NT2/D1 (cell line): ENCODE data around the gene CCDC39.
"Not testable (repeated sequence)": the region's sequence is repeated elsewhere in the genome, so short reads cannot be mapped to it uniquely, and the experiment has no call there.

Experiments
- DNase-seq: peaks from one replicate; pipeline ENCODE4 v3.0.0-alpha.2; 2011; ENCODE audit warnings: low read depth, low spot score
- H3K27me3 ChIP-seq: 2 replicates; pipeline ENCODE4 v1.6.0; 2011; ENCODE audit warnings: mild to moderate bottlenecking; ENCODE audit not compliant: insufficient read length, insufficient read depth
- H3K36me3 ChIP-seq: 2 replicates; pipeline ENCODE4 v1.6.1; 2011; ENCODE audit warnings: mild to moderate bottlenecking, low read length, mixed read lengths; ENCODE audit not compliant: insufficient read depth, insufficient read length
- H3K4me1 ChIP-seq: 2 replicates; pipeline ENCODE4 v1.5.1; 2011; ENCODE audit not compliant: insufficient read depth, insufficient read length
- H3K4me3 ChIP-seq: 2 replicates; pipeline ENCODE4 v1.5.1; 2011; ENCODE audit warnings: low read depth; ENCODE audit not compliant: insufficient read length
- H3K9ac ChIP-seq: 2 replicates; pipeline ENCODE4 v1.6.0; 2011; ENCODE audit warnings: low read depth; ENCODE audit not compliant: insufficient read length
- H3K9me3 ChIP-seq: 2 replicates; pipeline ENCODE4 v1.5.1; 2011; ENCODE audit warnings: mild to moderate bottlenecking, low read length; ENCODE audit not compliant: insufficient read depth
- SUZ12 ChIP-seq: IDR thresholded peaks from 2 replicates; pipeline ENCODE4 v1.6.1; 2011; ENCODE audit not compliant: insufficient read length, insufficient read depth; ENCODE audit errors: extremely low read depth
- YY1 ChIP-seq: IDR thresholded peaks from 2 replicates; pipeline ENCODE4 v1.6.1; 2011; ENCODE audit not compliant: insufficient read length, insufficient read depth
- ZNF274 ChIP-seq: IDR thresholded peaks from 2 replicates; pipeline ENCODE4 v1.6.1; 2011; ENCODE audit warnings: mild to moderate bottlenecking, low read depth, low read length

Gene CCDC39

DNA sequence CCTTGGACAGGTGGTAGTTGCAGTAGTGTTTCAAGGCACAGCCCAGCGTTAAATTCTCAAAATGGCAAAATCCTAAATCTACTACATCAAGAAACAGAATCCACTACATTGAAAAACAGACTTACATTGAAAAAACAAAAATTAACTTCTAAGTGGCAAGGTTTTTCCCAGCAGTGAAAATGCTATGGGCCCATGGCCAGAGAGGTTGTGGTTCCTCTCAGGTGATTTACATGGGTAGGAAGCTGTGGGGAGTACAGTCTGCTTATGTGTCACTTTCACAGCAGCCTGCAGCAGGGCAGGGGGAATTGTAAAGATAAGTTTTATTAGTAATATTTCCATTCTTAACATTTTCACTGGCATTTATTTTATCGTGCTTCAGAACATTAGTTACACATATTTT is 52.4 kb downstream of the CCDC39 start:
- Histone ChIP-seq H3K9me3 (peaks cover 10% of the 10 kb centered on the region; the same call in 1 of the 2 replicates), H3K4me3 (no peak overlapping the region), H3K36me3 (peaks cover 11% of the 10 kb centered on the region), H3K4me1 (no peaks in the 10 kb centered on the region), H3K27me3 (no peaks in the 10 kb centered on the region), H3K9ac (no peak overlapping the region)
- DNase-seq = no peak
- TF ChIP-seq ZNF274 (no peak), YY1 (no peak), SUZ12 (no peak)

DNA sequence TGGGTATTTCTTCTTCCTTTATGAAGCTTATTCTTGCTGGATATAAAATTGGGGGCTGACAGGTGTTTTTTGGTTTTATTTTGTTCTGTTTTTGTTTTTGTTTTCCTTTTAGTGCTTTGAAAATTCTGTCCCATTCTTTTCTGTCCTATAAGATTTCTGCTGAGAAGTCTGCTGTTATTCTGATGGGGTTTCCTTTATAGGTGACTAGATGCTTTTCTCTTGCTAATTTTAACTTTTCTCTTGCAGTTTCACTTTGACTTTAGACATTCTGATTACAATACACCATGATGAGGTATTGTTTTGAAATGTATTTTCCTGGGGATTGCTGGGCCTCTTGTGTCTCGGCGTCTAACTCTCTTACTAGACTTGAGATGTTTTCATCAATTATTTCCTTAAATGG is 54.6 kb downstream of the CCDC39 start:
- TF ChIP-seq YY1 = no peak
- DNase-seq = no peak
- no peaks in the 10 kb centered on the region for H3K4me1 ChIP-seq
- H3K4me3 ChIP-seq = no peak overlapping the region
- peaks cover 10% of the 10 kb centered on the region; the same call in 1 of the 2 replicates for H3K9me3 ChIP-seq
- no peak overlapping the region for H3K9ac ChIP-seq
- H3K27me3 ChIP-seq = no peaks in the 10 kb centered on the region
- H3K36me3 ChIP-seq = peaks cover 11% of the 10 kb centered on the region

DNA sequence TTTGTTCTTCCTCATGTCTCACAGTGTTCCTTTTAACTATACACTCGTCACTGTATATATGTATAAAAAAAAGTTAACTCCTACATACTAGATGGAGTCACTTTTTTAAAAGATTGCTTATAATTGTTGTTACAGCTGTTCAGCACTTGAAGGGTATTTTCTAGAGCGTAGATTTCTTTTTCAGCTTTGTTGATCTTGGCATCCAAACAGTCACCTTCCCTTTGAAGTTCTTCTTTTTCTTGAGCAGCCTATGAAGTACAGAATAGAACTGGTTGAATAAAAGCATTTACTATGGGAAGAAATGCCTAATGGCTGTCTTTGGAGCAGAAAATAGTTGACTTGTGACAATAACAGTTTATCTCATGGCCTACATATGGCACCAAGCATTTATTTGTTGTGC is 59.6 kb downstream of the CCDC39 start:
- no peak for TF ChIP-seq YY1
- TF ChIP-seq ZNF274 = no peak
- TF ChIP-seq SUZ12 = no peak
- H3K9me3 ChIP-seq = peaks cover 9% of the 10 kb centered on the region; the same call in 1 of the 2 replicates
- DNase-seq = no peak
- no peak overlapping the region for H3K4me3 ChIP-seq
- peaks cover 9% of the 10 kb centered on the region for H3K36me3 ChIP-seq
- H3K27me3 ChIP-seq = no peaks in the 10 kb centered on the region
- no peaks in the 10 kb centered on the region for H3K4me1 ChIP-seq
- no peak overlapping the region for H3K9ac ChIP-seq

GRCh38 chr3:180618563-180618962 is 60.7 kb downstream of the CCDC39 start:
- not testable (repeated sequence) for H3K4me1 ChIP-seq, H3K27me3 ChIP-seq, DNase-seq, H3K4me3 ChIP-seq, H3K9ac ChIP-seq, H3K9me3 ChIP-seq
- H3K36me3 ChIP-seq = peaks cover 18% of the 10 kb centered on the region

- no peak for DNase-seq
- TF ChIP-seq YY1 = no peak
- TF ChIP-seq SUZ12 = no peak
- no peak for TF ChIP-seq ZNF274
- no peaks in the 10 kb centered on the region for H3K9me3 ChIP-seq
- H3K4me1 ChIP-seq = no peaks in the 10 kb centered on the region
- H3K9ac ChIP-seq = no peak overlapping the region
- H3K4me3 ChIP-seq = no peak overlapping the region
- no peaks in the 10 kb centered on the region for H3K27me3 ChIP-seq
- peaks cover 32% of the 10 kb centered on the region for H3K36me3 ChIP-seq
These were observed 62.2 kb downstream of the CCDC39 start for GRCh38 chr3:180617049-180617448.

DNA sequence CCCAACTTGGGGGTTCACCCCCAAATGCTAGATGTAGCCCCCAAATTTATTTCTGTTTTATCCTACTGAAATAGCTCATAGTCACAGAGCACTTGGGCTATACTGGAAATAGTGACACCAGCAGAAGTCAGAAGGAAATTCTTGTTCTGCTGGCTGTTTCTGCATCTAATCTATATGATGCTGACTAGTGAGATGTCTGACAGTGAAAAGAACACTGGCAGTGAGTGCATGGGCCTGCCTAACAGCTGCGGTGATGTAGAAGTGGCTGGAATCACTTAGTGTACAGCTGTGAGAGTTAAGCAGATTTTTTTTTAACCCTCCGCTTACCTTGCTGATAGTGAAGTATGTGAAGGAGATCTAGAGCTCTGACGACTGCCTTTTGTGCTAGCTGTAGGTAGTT is 63.3 kb downstream of the CCDC39 start:
- peaks cover 43% of the 10 kb centered on the region for H3K36me3 ChIP-seq
- TF ChIP-seq YY1 = no peak
- no peak for TF ChIP-seq SUZ12
- no peak for TF ChIP-seq ZNF274
- no peak for DNase-seq
- H3K4me1 ChIP-seq = no peaks in the 10 kb centered on the region
- H3K4me3 ChIP-seq = no peak overlapping the region
- no peaks in the 10 kb centered on the region for H3K27me3 ChIP-seq
- H3K9ac ChIP-seq = no peak overlapping the region
- H3K9me3 ChIP-seq = no peaks in the 10 kb centered on the region

- H3K36me3 ChIP-seq = peaks cover 71% of the 10 kb centered on the region
- H3K4me3 ChIP-seq = no peak overlapping the region
- TF ChIP-seq YY1 (no peak), SUZ12 (no peak), ZNF274 (no peak)
These were observed 66.9 kb downstream of the CCDC39 start for GRCh38 chr3:180612364-180612763.

DNA sequence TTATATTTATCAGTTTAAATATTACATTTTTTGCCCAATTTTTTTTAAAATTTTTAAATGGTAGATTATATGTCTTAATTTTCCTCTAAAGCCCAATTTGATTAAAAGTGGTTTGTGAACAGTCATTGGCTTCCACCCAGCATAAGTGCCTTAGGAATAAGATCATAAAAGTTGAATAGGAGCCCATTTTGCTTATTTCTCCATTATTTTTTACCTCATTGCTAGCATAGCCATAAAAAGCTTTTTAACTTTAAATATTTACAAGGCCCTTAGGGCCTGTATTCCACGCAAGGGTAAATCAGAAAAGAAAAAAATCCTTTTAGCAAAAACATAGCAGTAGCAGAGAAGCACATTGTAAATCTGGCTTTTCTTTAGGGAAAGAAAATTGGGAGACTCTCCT is 68.3 kb downstream of the CCDC39 start:
- Histone ChIP-seq H3K27me3 (no peaks in the 10 kb centered on the region), H3K4me3 (no peak overlapping the region), H3K9ac (no peak overlapping the region), H3K4me1 (no peaks in the 10 kb centered on the region), H3K9me3 (no peaks in the 10 kb centered on the region), H3K36me3 (peaks cover 83% of the 10 kb centered on the region)
- no peak for DNase-seq
- TF ChIP-seq SUZ12 = no peak
- no peak for TF ChIP-seq ZNF274
- TF ChIP-seq YY1 = no peak

More at GRCh38 chr3:180612364-180612763, 66.9 kb downstream of the CCDC39 start:
- H3K27me3 ChIP-seq = no peaks in the 10 kb centered on the region
- no peaks in the 10 kb centered on the region for H3K9me3 ChIP-seq
- no peak overlapping the region for H3K9ac ChIP-seq
- no peak for DNase-seq
- no peaks in the 10 kb centered on the region for H3K4me1 ChIP-seq
